Gastroesophageal sphincter (tissue), 3 donors: ENCODE data around the gene CDH5.

Source experiments
- EP300 ChIP-seq: sonication (generic); formaldehyde crosslinking; IDR thresholded peaks from one replicate; pipeline ENCODE4 v1.6.1; 2017; ENCODE audit warnings: antibody characterized with exemption, mild to moderate bottlenecking
- POLR2A ChIP-seq, 2 donors: fragments of 450-650 bp; IDR thresholded peaks; one replicate each; pipeline ENCODE4 v1.6.1; 2017; ENCODE audit warnings: antibody characterized with exemption in 2 of 2, mild to moderate bottlenecking in 2 of 2, moderate library complexity in 1 of 2
- POLR2AphosphoS5 ChIP-seq: sonication (generic); formaldehyde crosslinking; IDR thresholded peaks from one replicate; pipeline ENCODE4 v1.6.1; 2017; ENCODE audit warnings: antibody characterized with exemption
- TF ChIP-seq, protein P1 (sequence below), 4 experiments: fragments of 200-600 bp in 2 of 4; fragments of 450-650 bp in 2 of 4; sonication (generic) in 1 of 4; IDR thresholded peaks; one replicate each; pipeline ENCODE4 v1.5.1; 2017 to 2019; ENCODE audit warnings: antibody characterized with exemption in 4 of 4, mild to moderate bottlenecking in 2 of 4, moderate library complexity in 2 of 4

- TF ChIP-seq, protein P1, sequence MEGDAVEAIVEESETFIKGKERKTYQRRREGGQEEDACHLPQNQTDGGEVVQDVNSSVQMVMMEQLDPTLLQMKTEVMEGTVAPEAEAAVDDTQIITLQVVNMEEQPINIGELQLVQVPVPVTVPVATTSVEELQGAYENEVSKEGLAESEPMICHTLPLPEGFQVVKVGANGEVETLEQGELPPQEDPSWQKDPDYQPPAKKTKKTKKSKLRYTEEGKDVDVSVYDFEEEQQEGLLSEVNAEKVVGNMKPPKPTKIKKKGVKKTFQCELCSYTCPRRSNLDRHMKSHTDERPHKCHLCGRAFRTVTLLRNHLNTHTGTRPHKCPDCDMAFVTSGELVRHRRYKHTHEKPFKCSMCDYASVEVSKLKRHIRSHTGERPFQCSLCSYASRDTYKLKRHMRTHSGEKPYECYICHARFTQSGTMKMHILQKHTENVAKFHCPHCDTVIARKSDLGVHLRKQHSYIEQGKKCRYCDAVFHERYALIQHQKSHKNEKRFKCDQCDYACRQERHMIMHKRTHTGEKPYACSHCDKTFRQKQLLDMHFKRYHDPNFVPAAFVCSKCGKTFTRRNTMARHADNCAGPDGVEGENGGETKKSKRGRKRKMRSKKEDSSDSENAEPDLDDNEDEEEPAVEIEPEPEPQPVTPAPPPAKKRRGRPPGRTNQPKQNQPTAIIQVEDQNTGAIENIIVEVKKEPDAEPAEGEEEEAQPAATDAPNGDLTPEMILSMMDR (IDR thresholded peaks at IDR 0.05) = no peak
- TF ChIP-seq EP300 (no peak), POLR2A (IDR thresholded peaks at IDR 0.05) (no peak), POLR2AphosphoS5 (no peak)
Observed at GRCh38 chr16:66365651-66366050, 840 bp upstream of the CDH5 start.
